Caco-2 (cell line): ENCODE results near the gene SOAT2. TPM values are rescaled to one million over a fixed set of nuclear protein-coding genes. Genes with fewer than 3 reads are reported as not detected.

Source experiments
- BruUV-seq: library from RNA; stranded (reverse); fragments of 400-500 nt; replicated peaks from 2 replicates; lab custom pipeline; 2021; lab: Mats Ljungman, UMichigan
- CTCF ChIA-PET: fragments of 300-600 bp; sonication (Branson Sonifier 250); formaldehyde crosslinking; loops from one replicate; lab custom pipeline; 2022; ENCODE audit warnings: antibody characterized with exemption; lab: Charles Lee
- POLR2A ChIA-PET: fragments of 300-600 bp; sonication (Branson Sonifier 250); formaldehyde crosslinking; loops from one replicate; lab custom pipeline; 2022; ENCODE audit warnings: antibody characterized with exemption; lab: Charles Lee
- DNase-seq, 2 experiments: peaks; one replicate each; pipeline versions ENCODE4 v3.0.0 to v3.0.0-alpha.2; 2020 to 2022
- H3K27me3 ChIP-seq: replicated peaks from 2 replicates; pipeline ENCODE4 v1.6.0; 2011; ENCODE audit warnings: low read length; ENCODE audit not compliant: control insufficient read depth, insufficient read depth
- H3K36me3 ChIP-seq: 2 replicates; pipeline ENCODE4 v1.5.1; 2011; ENCODE audit warnings: low read length; ENCODE audit not compliant: control insufficient read depth, insufficient read depth
- H3K4me1 ChIP-seq: fragments of 250-450 bp; sonication (Bioruptor Pico); 2 replicates; pipeline ENCODE4 v1.5.1; 2020; ENCODE audit warnings: mild to moderate bottlenecking
- H3K4me3 ChIP-seq: 2 replicates; pipeline ENCODE4 v1.5.1; 2011; ENCODE audit warnings: low read depth, mild to moderate bottlenecking, control low read depth, low read length
- H3K9me3 ChIP-seq: fragments of 250-450 bp; sonication (Bioruptor Pico); 2 replicates; pipeline ENCODE4 v1.5.1; 2020; ENCODE audit warnings: mild to moderate bottlenecking, moderate library complexity
- H3K27ac Mint-ChIP-seq: one replicate; pipeline ENCODE4 v1.8.0; 2022; ENCODE audit warnings: mixed read lengths; ENCODE audit not compliant: unreplicated experiment
- H3K27me3 Mint-ChIP-seq: one replicate; pipeline ENCODE4 v1.8.0; 2022; ENCODE audit warnings: mixed read lengths; ENCODE audit not compliant: insufficient read depth, unreplicated experiment
- H3K36me3 Mint-ChIP-seq: one replicate; pipeline ENCODE4 v1.8.0; 2022; ENCODE audit warnings: mild to moderate bottlenecking, mixed read lengths; ENCODE audit not compliant: insufficient read depth, unreplicated experiment
- H3K4me1 Mint-ChIP-seq: one replicate; pipeline ENCODE4 v1.8.0; 2022; ENCODE audit warnings: low read depth, mixed read lengths; ENCODE audit not compliant: unreplicated experiment
- H3K4me3 Mint-ChIP-seq: one replicate; pipeline ENCODE4 v1.8.0; 2022; ENCODE audit warnings: mild to moderate bottlenecking, moderate library complexity, mixed read lengths; ENCODE audit not compliant: unreplicated experiment
- H3K9me3 Mint-ChIP-seq: one replicate; pipeline ENCODE4 v1.8.0; 2022; ENCODE audit warnings: mixed read lengths; ENCODE audit not compliant: unreplicated experiment
- CTCF ChIP-seq, 2 experiments: fragments of 200-600 bp in 1 of 2; IDR thresholded peaks; 1 replicate in 1 of 2; 2 replicates in 1 of 2; pipeline versions ENCODE4 v1.5.1 to v1.8.0; 2011 to 2022; ENCODE audit warnings: antibody characterized with exemption in 1 of 2, control low read depth in 1 of 2, inconsistent platforms in 1 of 2, low read depth in 1 of 2, low read length in 1 of 2, mild to moderate bottlenecking in 1 of 2, moderate library complexity in 1 of 2; ENCODE audit not compliant: insufficient read depth in 1 of 2, severe bottlenecking in 1 of 2, unreplicated experiment in 1 of 2
- intact Hi-C: fragments of 100-400 bp; cut with micrococcal nuclease; formaldehyde crosslinking; loops from one replicate; pipeline ENCODE4 v1.10.0; 2022; ENCODE audit not compliant: unreplicated experiment
- total RNA-seq: library from RNA; stranded (reverse); gene quantifications from 2 replicates; pipeline ENCODE4 v1.2.3, GENCODE V29; 2022

Gene SOAT2
- total RNA-seq, 1 experiment from 2014 or later: 6.5 TPM

- H3K4me3 Mint-ChIP-seq: no peak overlapping the region
Measured at GRCh38 chr12:53065470-53065869, 37.8 kb upstream of the SOAT2 start.

GRCh38 chr12:53065975-53066931 is 37.0 kb upstream of the SOAT2 start:
- ChIA-PET POLR2A (interaction anchor here (1.0 to 1.3 kb wide), 2 partner anchors 13 to 36 kb away, joined by 4 to 18 read pairs; partner anchors contain the start of genes SOAT2 and SPRYD3), CTCF (interaction anchor here (0.6 to 3.2 kb wide), 34 partner anchors 9 to 1094 kb away, joined by 3 to 95 read pairs (median 4); partner anchors contain the start of genes AAAS, CSAD, EIF4B and ESPL1)
- no peaks in the 10 kb centered on the region for H3K27me3 ChIP-seq
- Mint-ChIP-seq H3K27me3 (no peaks in the 10 kb centered on the region), H3K36me3 (no peaks in the 10 kb centered on the region), H3K4me1 (peaks cover 6% of the 10 kb centered on the region), H3K4me3 (peak overlapping the region; percentile 31), H3K9me3 (no peaks in the 10 kb centered on the region), H3K27ac (peak overlapping the region; percentile 14)
- no peaks in the 10 kb centered on the region for H3K9me3 ChIP-seq
- peak; percentile 76 to 86 for TF ChIP-seq CTCF (IDR thresholded peaks at IDR 0.05; ENCODE audit: insufficient read depth in 1 of 2, low read depth in 1 of 2, low read length in 1 of 2, severe bottlenecking in 1 of 2, unreplicated experiment in 1 of 2)
- H3K36me3 ChIP-seq: peaks cover 3% of the 10 kb centered on the region; the same call in 1 of the 2 replicates
- no peak overlapping the region for H3K4me3 ChIP-seq
- H3K4me1 ChIP-seq: peaks cover 7% of the 10 kb centered on the region
- intact Hi-C loops: loop anchor here (1.0 kb wide), 3 partner anchors 33 to 221 kb away; no protein-coding TSS in a partner anchor
- peak; percentile 79 to 83 for DNase-seq
- BruUV-seq: no TSS peak

More at GRCh38 chr12:53065470-53065869, 37.8 kb upstream of the SOAT2 start:
- Histone ChIP-seq H3K27me3 (no peaks in the 10 kb centered on the region), H3K4me3 (no peak overlapping the region), H3K9me3 (no peaks in the 10 kb centered on the region), H3K36me3 (peaks cover 3% of the 10 kb centered on the region; the same call in 1 of the 2 replicates), H3K4me1 (peaks cover 7% of the 10 kb centered on the region)
- H3K27me3 Mint-ChIP-seq: no peaks in the 10 kb centered on the region
- CTCF ChIA-PET: interaction anchor here (0.6 to 3.2 kb wide), 31 partner anchors 8 to 314 kb away, joined by 3 to 95 read pairs (median 5); partner anchors contain the start of genes AAAS, CSAD, EIF4B and ESPL1
- POLR2A ChIA-PET: interaction anchor here (1.0 to 1.3 kb wide), 2 partner anchors 13 to 37 kb away, joined by 4 to 18 read pairs; partner anchors contain the start of genes SOAT2 and SPRYD3
- intact Hi-C loops: no loop called here
- H3K27ac Mint-ChIP-seq: peak overlapping the region; percentile 34
- H3K36me3 Mint-ChIP-seq: peaks cover 4% of the 10 kb centered on the region
- H3K9me3 Mint-ChIP-seq: no peaks in the 10 kb centered on the region
- no peak for TF ChIP-seq CTCF (IDR thresholded peaks at IDR 0.05; ENCODE audit: insufficient read depth in 1 of 2, low read depth in 1 of 2, low read length in 1 of 2, severe bottlenecking in 1 of 2, unreplicated experiment in 1 of 2)
- peak in 1 of 2 experiments; percentile 34 for DNase-seq
- no TSS peak for BruUV-seq
- H3K4me1 Mint-ChIP-seq: peaks cover 6% of the 10 kb centered on the region
